ENCODE measurements around the gene PRXL2C. TPM values are rescaled to one million over a fixed set of nuclear protein-coding genes. Genes with fewer than 3 reads are reported as not detected.

PRXL2C gene
- total RNA-seq, 2 donors from 2014 or later: 14.3 to 14.6 TPM

DNA sequence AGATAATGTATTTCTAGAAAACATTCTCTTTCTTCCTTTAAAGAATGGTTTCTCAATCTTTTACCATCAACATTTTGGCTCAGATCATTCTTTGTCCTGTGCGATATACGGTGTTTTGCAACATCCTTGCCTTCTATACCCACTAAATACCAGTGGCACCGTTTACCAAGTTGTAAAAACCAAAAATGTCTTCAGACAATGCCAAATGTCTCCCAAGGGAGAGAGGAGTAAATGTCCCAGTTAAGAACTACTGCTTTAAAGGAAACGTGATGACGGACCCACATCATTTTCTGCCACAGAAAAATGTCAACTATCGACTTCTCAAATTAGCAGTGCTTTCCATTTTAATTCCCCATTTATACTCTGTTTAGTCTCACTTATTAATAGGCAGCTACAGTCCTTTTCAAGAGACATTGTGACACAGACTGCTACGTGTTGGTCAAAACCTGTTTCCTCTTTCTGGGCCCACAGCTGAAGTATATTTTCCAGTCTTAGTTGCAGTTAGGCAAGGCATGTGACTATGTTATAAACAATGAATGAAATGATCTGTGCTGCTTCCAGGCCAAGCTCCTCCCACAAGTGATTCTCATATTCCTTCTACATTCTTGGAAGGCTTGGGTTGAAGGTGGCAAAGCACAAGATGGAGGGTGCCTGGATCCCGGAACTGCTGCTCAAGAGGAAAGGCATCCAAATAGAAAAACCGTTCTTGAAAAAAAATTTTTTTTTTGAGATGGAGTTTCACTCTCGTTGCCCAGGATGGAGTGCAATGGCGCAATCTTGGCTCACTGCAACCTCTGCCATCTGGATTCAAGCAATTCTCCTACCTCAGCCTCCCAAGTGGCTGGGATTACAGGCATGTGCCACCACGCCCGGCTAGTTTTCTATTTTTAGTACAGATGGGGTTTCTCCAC lies 8.8 kb downstream of the PRXL2C start:
- H3K9me3 ChIP-seq: no peaks in the 10 kb centered on the region
- H3K4me3 ChIP-seq: no peak overlapping the region
- DNase-seq (ENCODE audit: low spot score): no peak
- no peak for TF ChIP-seq POLR2AphosphoS5 (IDR thresholded peaks at IDR 0.05)
- TF ChIP-seq, protein P1, sequence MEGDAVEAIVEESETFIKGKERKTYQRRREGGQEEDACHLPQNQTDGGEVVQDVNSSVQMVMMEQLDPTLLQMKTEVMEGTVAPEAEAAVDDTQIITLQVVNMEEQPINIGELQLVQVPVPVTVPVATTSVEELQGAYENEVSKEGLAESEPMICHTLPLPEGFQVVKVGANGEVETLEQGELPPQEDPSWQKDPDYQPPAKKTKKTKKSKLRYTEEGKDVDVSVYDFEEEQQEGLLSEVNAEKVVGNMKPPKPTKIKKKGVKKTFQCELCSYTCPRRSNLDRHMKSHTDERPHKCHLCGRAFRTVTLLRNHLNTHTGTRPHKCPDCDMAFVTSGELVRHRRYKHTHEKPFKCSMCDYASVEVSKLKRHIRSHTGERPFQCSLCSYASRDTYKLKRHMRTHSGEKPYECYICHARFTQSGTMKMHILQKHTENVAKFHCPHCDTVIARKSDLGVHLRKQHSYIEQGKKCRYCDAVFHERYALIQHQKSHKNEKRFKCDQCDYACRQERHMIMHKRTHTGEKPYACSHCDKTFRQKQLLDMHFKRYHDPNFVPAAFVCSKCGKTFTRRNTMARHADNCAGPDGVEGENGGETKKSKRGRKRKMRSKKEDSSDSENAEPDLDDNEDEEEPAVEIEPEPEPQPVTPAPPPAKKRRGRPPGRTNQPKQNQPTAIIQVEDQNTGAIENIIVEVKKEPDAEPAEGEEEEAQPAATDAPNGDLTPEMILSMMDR (IDR thresholded peaks at IDR 0.05): no peak
- TF ChIP-seq POLR2A (IDR thresholded peaks at IDR 0.05): no peak
- intact Hi-C loops (cut with DNase I): no loop called here
- no peaks in the 10 kb centered on the region for H3K4me1 ChIP-seq (replicated peaks)
- no peak overlapping the region for H3K27ac ChIP-seq
- 78% methylated on average over 13 of the region's 13 CpGs for WGBS
- H3K27me3 ChIP-seq (replicated peaks; ENCODE audit: insufficient read depth): no peaks in the 10 kb centered on the region
- H3K36me3 ChIP-seq: peaks cover 0 to 4% of the 10 kb centered on the region in 2 donors

DNA sequence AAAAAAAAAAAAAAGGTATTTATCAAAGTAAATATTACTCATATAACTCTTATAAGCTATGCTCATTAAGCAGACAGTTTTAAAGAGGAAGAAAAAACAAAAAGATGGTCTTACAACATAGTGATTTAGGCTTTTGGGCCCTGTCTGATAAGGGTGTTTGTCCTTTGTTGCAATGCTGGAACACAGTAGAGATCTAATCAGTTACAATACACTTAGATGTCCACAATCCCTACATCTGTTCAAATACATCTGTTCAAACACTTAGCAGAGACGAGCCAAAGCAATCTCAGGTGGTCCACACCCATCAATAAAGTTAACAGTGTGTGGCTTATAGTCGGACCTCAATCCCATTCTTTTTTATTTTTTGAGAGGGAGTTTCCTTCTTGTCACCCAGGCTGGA lies 11.0 kb downstream of the PRXL2C start:
- Histone ChIP-seq H3K4me1 (replicated peaks) (no peaks in the 10 kb centered on the region), H3K27me3 (replicated peaks; ENCODE audit: insufficient read depth) (no peaks in the 10 kb centered on the region), H3K27ac (no peak overlapping the region), H3K36me3 (no peaks in the 10 kb centered on the region), H3K9me3 (no peaks in the 10 kb centered on the region), H3K4me3 (no peak overlapping the region)
- no peak for DNase-seq (ENCODE audit: low spot score)
- intact Hi-C loops (cut with DNase I): no loop called here
- TF ChIP-seq, protein P1 (IDR thresholded peaks at IDR 0.05): no peak
- TF ChIP-seq POLR2AphosphoS5 (IDR thresholded peaks at IDR 0.05): peak; percentile 59
- WGBS: 41% methylated on average over 2 of the region's 2 CpGs

DNA sequence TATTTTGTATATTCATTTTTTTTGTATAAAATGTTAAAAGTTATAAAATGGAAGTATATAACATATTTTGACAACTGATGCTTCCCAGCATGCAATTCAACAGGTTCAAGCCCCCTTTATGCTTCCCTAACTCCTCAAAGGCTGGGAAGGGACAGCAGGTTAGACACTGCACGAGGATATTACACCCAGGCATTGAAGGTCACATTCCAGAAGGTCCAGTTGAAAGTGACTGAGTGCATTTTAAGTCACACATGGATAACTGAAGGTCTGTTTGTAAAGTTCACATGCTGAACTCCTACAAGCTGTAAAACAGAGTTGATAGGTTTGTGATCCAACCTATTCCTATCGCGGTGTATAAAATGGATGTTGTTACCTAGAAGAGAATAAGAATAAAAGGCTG lies 13.6 kb downstream of the PRXL2C start:
- intact Hi-C loops (cut with DNase I): no loop called here
- Histone ChIP-seq H3K4me3 (no peak overlapping the region), H3K27ac (no peak overlapping the region), H3K36me3 (no peaks in the 10 kb centered on the region), H3K9me3 (no peaks in the 10 kb centered on the region), H3K4me1 (replicated peaks) (no peaks in the 10 kb centered on the region), H3K27me3 (replicated peaks; ENCODE audit: insufficient read depth) (no peaks in the 10 kb centered on the region)
- 90% methylated on average over 3 of the region's 3 CpGs for WGBS
- DNase-seq (ENCODE audit: low spot score): no peak
- no peak for TF ChIP-seq POLR2AphosphoS5 (IDR thresholded peaks at IDR 0.05)
- TF ChIP-seq, protein P1 (IDR thresholded peaks at IDR 0.05): no peak
- TF ChIP-seq POLR2A (IDR thresholded peaks at IDR 0.05): no peak

DNA sequence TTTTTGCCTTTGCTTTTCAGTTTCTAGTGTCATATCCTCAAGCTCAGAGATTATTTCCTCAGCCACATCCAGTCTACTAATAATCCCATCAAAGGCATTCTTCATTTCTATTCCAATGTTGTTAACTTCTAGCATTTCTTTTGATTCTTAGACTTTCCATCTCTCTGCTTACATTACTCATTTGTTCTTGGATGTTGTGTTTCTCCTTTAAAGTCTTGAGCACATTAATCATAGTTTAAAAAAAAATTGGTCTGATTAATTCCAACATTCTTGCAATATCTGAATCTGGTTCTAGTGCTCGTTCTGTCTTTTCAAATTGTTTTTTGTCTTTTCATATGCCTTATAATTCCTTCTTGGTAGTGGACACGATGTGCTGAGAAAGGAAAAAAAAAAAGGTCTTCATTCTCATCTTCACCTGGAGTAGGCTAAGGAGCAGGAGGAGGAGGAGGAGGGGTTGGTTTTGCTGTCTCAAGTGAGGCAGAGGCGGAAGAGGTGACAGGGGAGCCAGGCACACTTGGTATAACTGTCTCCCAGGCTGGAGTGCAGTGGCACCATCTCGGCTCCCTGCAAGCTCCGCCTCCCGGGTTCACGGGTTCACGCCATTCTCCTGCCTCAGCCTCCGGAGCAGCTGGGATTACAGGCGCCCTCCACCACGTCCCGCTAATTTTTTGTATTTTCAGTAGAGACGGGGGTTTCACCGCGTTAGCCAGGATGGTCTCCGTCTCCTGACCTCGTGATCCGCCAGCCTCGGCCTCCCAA lies 16.3 kb downstream of the PRXL2C start:
- no peaks in the 10 kb centered on the region for H3K9me3 ChIP-seq
- H3K36me3 ChIP-seq: no peaks in the 10 kb centered on the region
- 91% methylated on average over 19 of the region's 19 CpGs for WGBS
- no peak overlapping the region for H3K27ac ChIP-seq
- no peaks in the 10 kb centered on the region for H3K4me1 ChIP-seq (replicated peaks)
- TF ChIP-seq POLR2A (IDR thresholded peaks at IDR 0.05): no peak
- TF ChIP-seq POLR2AphosphoS5 (IDR thresholded peaks at IDR 0.05): no peak
- TF ChIP-seq, protein P1 (IDR thresholded peaks at IDR 0.05): no peak
- no peak for DNase-seq (ENCODE audit: low spot score)
- H3K27me3 ChIP-seq (replicated peaks; ENCODE audit: insufficient read depth): no peaks in the 10 kb centered on the region
- no peak overlapping the region for H3K4me3 ChIP-seq
- intact Hi-C loops (cut with DNase I): no loop called here

Data from prostate gland (tissue), 2 donors.